Measurements from ENCODE around the gene R3HDM4. TPM values are rescaled to one million over a fixed set of nuclear protein-coding genes. Genes with fewer than 3 reads are reported as not detected.
"Not testable (repeated sequence)": the region's sequence is repeated elsewhere in the genome, so short reads cannot be mapped to it uniquely, and the experiment has no call there.

Gene R3HDM4
- total RNA-seq, 1 donor from 2014 or later, result 29.4 TPM

GRCh38 chr19:896434-896833, 16.6 kb downstream of the R3HDM4 start:
- no peak for DNase-seq (ENCODE audit: low read depth in 2 of 2)

- DNase-seq (ENCODE audit: low read depth in 2 of 2), result peak; percentile 86 to 94
These were observed 19.9 kb downstream of the R3HDM4 start, which contains the start of the genes MED16 and RNU6-9 for GRCh38 chr19:892894-893689. Gene MED16, minus strand, starts transcription at chr19:893187. Its CDS starts 2,056 bp downstream, at chr19:891131. Gene RNU6-9, plus strand, starts transcription at chr19:893484.

GRCh38 chr19:892243-892893, 20.7 kb downstream of the R3HDM4 start:
- DNase-seq (ENCODE audit: low read depth in 2 of 2), result no peak

- not testable (repeated sequence) for DNase-seq (ENCODE audit: low read depth in 2 of 2)
These were observed 21.4 kb downstream of the R3HDM4 start for GRCh38 chr19:891421-892200.

- no peak for DNase-seq (ENCODE audit: low read depth in 2 of 2)
These were observed 22.2 kb downstream of the R3HDM4 start for GRCh38 chr19:890831-891230.

- DNase-seq (ENCODE audit: low read depth in 2 of 2), result no peak
These were observed 23.2 kb downstream of the R3HDM4 start for GRCh38 chr19:889662-890295.

- no peak for DNase-seq (ENCODE audit: low read depth in 2 of 2)
These were observed 24.2 kb downstream of the R3HDM4 start for GRCh38 chr19:888581-889385.

GRCh38 chr19:887599-887998, 25.4 kb downstream of the R3HDM4 start:
- no peak for DNase-seq (ENCODE audit: low read depth in 2 of 2)

- no peak for DNase-seq (ENCODE audit: low read depth in 2 of 2)
These were observed 25.9 kb downstream of the R3HDM4 start for GRCh38 chr19:887072-887471.

- no peak for DNase-seq (ENCODE audit: low read depth in 2 of 2)
These were observed 27.3 kb downstream of the R3HDM4 start for GRCh38 chr19:885536-886224.

GRCh38 chr19:884420-885211, 28.4 kb downstream of the R3HDM4 start:
- no peak for DNase-seq (ENCODE audit: low read depth in 2 of 2)

- no peak for DNase-seq (ENCODE audit: low read depth in 2 of 2)
These were observed 29.3 kb downstream of the R3HDM4 start for GRCh38 chr19:883661-884211.

GRCh38 chr19:882871-883497, 30.0 kb downstream of the R3HDM4 start:
- no peak for DNase-seq (ENCODE audit: low read depth in 2 of 2)

- DNase-seq (ENCODE audit: low read depth in 2 of 2), result no peak
These were observed 31.5 kb downstream of the R3HDM4 start for GRCh38 chr19:881385-882071.

- no peak for DNase-seq (ENCODE audit: low read depth in 2 of 2)
These were observed 33.1 kb downstream of the R3HDM4 start for GRCh38 chr19:879711-880438.

- DNase-seq (ENCODE audit: low read depth in 2 of 2), result not testable (repeated sequence)
These were observed 34.1 kb downstream of the R3HDM4 start for GRCh38 chr19:878751-879561.

Measured in dermis microvascular lymphatic vessel endothelial cell (primary cell).